Spleen (tissue), 7 donors: ENCODE measurements around the gene PTPRM.

Experiments used
- POLR2AphosphoS5 ChIP-seq, 3 donors: sonication (generic); formaldehyde crosslinking; IDR thresholded peaks; one replicate each; pipeline ENCODE4 v1.5.1; 2017; ENCODE audit warnings: antibody characterized with exemption in 3 of 3
- TF ChIP-seq, protein P1 (sequence below), 11 experiments: fragments of 200-600 bp in 7 of 11; fragments of 450-650 bp in 4 of 11; sonication (generic) in 4 of 11; IDR thresholded peaks in 8 of 11; conservative IDR thresholded peaks in 3 of 11; 1 replicate in 7 of 11; 2 replicates in 4 of 11; pipeline versions ENCODE4 v1.4.0 to v1.8.0; 2016 to 2021; ENCODE audit warnings: antibody characterized with exemption in 11 of 11, inconsistent platforms in 4 of 11, mild to moderate bottlenecking in 1 of 11
- donor health status: DM: no; HTN: no; CAD: no; lungs with moderate emphysema.
- donor health status: DM: no; HTN: no; CAD: no.
- donor health status: DM: no; HTN: no; CAD: no.

DNA sequence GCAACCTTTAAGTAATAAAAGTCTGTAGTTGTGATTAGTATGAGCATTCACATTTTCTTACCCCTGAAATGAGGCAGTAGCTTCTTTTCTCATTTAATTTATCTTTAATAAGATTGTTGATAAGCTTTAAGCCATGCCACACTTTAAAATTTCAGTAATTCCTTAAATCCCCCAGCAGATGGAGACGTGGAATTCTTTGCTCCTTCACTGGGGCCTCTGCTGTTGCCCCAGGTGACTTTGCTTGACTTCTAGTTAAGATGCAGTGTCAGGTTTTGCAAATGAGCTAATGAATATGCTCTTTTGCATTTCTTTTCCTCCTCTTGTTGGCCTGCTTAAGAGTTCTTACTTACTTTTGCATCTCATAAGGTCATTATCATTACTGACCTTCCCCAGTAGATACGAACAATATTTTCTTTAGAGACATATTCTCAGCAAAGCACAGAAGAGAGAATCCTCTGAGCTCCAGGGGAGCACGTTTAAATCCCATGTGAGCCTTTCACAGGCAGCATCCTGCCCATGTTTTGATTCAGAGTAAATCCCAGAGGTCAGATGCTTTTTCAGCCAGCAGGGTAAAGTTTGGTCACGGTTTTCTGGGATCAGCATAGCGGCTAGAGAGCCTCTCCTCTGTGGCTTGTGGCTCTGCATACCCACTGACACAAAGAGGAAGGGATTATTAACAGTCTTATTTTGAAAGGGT is 222.9 kb downstream of the PTPRM start:
- no peak for TF ChIP-seq POLR2AphosphoS5 (IDR thresholded peaks at IDR 0.05)
- TF ChIP-seq, protein P1, sequence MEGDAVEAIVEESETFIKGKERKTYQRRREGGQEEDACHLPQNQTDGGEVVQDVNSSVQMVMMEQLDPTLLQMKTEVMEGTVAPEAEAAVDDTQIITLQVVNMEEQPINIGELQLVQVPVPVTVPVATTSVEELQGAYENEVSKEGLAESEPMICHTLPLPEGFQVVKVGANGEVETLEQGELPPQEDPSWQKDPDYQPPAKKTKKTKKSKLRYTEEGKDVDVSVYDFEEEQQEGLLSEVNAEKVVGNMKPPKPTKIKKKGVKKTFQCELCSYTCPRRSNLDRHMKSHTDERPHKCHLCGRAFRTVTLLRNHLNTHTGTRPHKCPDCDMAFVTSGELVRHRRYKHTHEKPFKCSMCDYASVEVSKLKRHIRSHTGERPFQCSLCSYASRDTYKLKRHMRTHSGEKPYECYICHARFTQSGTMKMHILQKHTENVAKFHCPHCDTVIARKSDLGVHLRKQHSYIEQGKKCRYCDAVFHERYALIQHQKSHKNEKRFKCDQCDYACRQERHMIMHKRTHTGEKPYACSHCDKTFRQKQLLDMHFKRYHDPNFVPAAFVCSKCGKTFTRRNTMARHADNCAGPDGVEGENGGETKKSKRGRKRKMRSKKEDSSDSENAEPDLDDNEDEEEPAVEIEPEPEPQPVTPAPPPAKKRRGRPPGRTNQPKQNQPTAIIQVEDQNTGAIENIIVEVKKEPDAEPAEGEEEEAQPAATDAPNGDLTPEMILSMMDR (IDR thresholded peaks at IDR 0.05 in 8 of 11, conservative IDR thresholded peaks at IDR 0.05 in 3 of 11), result peak in 5 of 11 experiments; percentile 7 to 47 (median 22)
